ENCODE data around the gene HOPX.

Gene HOPX

GRCh38 chr4:56688094-56688647 is 7.1 kb upstream of the HOPX start:
- H3K27ac ChIP-seq = no peak overlapping the region
- no peak for TF ChIP-seq CTCF (IDR thresholded peaks at IDR 0.05)
- no peak for TF ChIP-seq ZFX (IDR thresholded peaks at IDR 0.05; ENCODE audit: borderline replicate concordance)

- H3K27ac ChIP-seq = no peak overlapping the region
- TF ChIP-seq CTCF (IDR thresholded peaks at IDR 0.05) (no peak), ZFX (IDR thresholded peaks at IDR 0.05; ENCODE audit: borderline replicate concordance) (no peak)
Observed at GRCh38 chr4:56686537-56687231, 5.6 kb upstream of the HOPX start.

GRCh38 chr4:56684320-56685050 is 3.4 kb upstream of the HOPX start:
- H3K27ac ChIP-seq = no peak overlapping the region
- TF ChIP-seq ZFX (IDR thresholded peaks at IDR 0.05; ENCODE audit: borderline replicate concordance) (no peak), CTCF (IDR thresholded peaks at IDR 0.05) (no peak)

GRCh38 chr4:56683455-56683854 is 2.4 kb upstream of the HOPX start:
- no peak overlapping the region for H3K27ac ChIP-seq
- no peak for TF ChIP-seq ZFX (IDR thresholded peaks at IDR 0.05; ENCODE audit: borderline replicate concordance)
- no peak for TF ChIP-seq CTCF (IDR thresholded peaks at IDR 0.05)

GRCh38 chr4:56681853-56682525 is 893 bp upstream of the HOPX start:
- TF ChIP-seq CTCF (IDR thresholded peaks at IDR 0.05) (no peak), ZFX (IDR thresholded peaks at IDR 0.05; ENCODE audit: borderline replicate concordance) (no peak)
- H3K27ac ChIP-seq = peak overlapping the region; percentile 91

- TF ChIP-seq ZFX (IDR thresholded peaks at IDR 0.05; ENCODE audit: borderline replicate concordance) (no peak), CTCF (IDR thresholded peaks at IDR 0.05) (no peak)
- peak overlapping the region; percentile 91 for H3K27ac ChIP-seq
Observed at GRCh38 chr4:56680266-56680665, 830 bp downstream of the HOPX start.
